Epithelial cell of esophagus (primary cell): ENCODE results near the gene MPHOSPH8.

Source experiments
- DNase-seq: peaks from one replicate; pipeline ENCODE4 v3.0.0; 2010; ENCODE audit warnings: low read depth
- H3K4me3 ChIP-seq: 2 replicates; pipeline ENCODE4 v1.5.1; 2011; ENCODE audit warnings: mild to moderate bottlenecking, low read length, control low read depth
- CTCF ChIP-seq: IDR thresholded peaks from 2 replicates; pipeline ENCODE4 v1.5.1; 2011; ENCODE audit warnings: low read depth, mild to moderate bottlenecking, low read length, control low read depth, inconsistent platforms; ENCODE audit not compliant: insufficient read depth; ENCODE audit errors: missing control alignments

MPHOSPH8 gene

GRCh38 chr13:19592657-19593180 is 40.7 kb upstream of the MPHOSPH8 start:
- H3K4me3 ChIP-seq = no peak overlapping the region
- DNase-seq = no peak
- no peak for TF ChIP-seq CTCF

- no peak for TF ChIP-seq CTCF
- H3K4me3 ChIP-seq = no peak overlapping the region
- no peak for DNase-seq
Measured at GRCh38 chr13:19596086-19596485, 37.4 kb upstream of the MPHOSPH8 start.

- H3K4me3 ChIP-seq = no peak overlapping the region
- no peak for TF ChIP-seq CTCF
- peak; percentile 57 for DNase-seq
Measured at GRCh38 chr13:19596960-19597361, 36.5 kb upstream of the MPHOSPH8 start.

- no peak overlapping the region for H3K4me3 ChIP-seq
- no peak for TF ChIP-seq CTCF
- DNase-seq = peak; percentile 81
Measured at GRCh38 chr13:19597523-19597922, 35.9 kb upstream of the MPHOSPH8 start.

- H3K4me3 ChIP-seq = peak overlapping the region; percentile 49
- no peak for TF ChIP-seq CTCF
- DNase-seq = peak; percentile 59
Measured at GRCh38 chr13:19601749-19602725, 31.4 kb upstream of the MPHOSPH8 start.

GRCh38 chr13:19604306-19604705 is 29.2 kb upstream of the MPHOSPH8 start:
- no peak for TF ChIP-seq CTCF
- H3K4me3 ChIP-seq = no peak overlapping the region
- no peak for DNase-seq
